GM12865 (cell line): Measurements from ENCODE around the gene DNMBP.
A peak's percentile ranks its signal among the peaks of the same experiment; 100 is the strongest.
"Not testable (repeated sequence)": the region's sequence is repeated elsewhere in the genome, so short reads cannot be mapped to it uniquely, and the experiment has no call there.

ENCODE experiments used
- DNase-seq: peaks from one replicate; pipeline ENCODE4 v3.0.0; 2010; ENCODE audit warnings: low read depth
- H3K4me3 ChIP-seq: 2 replicates; pipeline ENCODE4 v1.5.1; 2011; ENCODE audit warnings: mild to moderate bottlenecking, low read depth, low read length, control low read depth
- TF ChIP-seq, protein P1 (sequence below): IDR thresholded peaks from 2 replicates; pipeline ENCODE4 v1.5.1; 2011; ENCODE audit warnings: low read length, control low read depth, low read depth, inconsistent platforms; ENCODE audit not compliant: insufficient read depth; ENCODE audit errors: missing control alignments

DNMBP gene

GRCh38 chr10:99873846-99874245 lies 135.9 kb downstream of the DNMBP start:
- DNase-seq, result no peak
- no peak overlapping the region for H3K4me3 ChIP-seq
- TF ChIP-seq, protein P1, sequence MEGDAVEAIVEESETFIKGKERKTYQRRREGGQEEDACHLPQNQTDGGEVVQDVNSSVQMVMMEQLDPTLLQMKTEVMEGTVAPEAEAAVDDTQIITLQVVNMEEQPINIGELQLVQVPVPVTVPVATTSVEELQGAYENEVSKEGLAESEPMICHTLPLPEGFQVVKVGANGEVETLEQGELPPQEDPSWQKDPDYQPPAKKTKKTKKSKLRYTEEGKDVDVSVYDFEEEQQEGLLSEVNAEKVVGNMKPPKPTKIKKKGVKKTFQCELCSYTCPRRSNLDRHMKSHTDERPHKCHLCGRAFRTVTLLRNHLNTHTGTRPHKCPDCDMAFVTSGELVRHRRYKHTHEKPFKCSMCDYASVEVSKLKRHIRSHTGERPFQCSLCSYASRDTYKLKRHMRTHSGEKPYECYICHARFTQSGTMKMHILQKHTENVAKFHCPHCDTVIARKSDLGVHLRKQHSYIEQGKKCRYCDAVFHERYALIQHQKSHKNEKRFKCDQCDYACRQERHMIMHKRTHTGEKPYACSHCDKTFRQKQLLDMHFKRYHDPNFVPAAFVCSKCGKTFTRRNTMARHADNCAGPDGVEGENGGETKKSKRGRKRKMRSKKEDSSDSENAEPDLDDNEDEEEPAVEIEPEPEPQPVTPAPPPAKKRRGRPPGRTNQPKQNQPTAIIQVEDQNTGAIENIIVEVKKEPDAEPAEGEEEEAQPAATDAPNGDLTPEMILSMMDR, result no peak

- DNase-seq, result peak; percentile 24
- TF ChIP-seq, protein P1, result no peak
Measured at GRCh38 chr10:99872367-99873162, 137.2 kb downstream of the DNMBP start.

DNA sequence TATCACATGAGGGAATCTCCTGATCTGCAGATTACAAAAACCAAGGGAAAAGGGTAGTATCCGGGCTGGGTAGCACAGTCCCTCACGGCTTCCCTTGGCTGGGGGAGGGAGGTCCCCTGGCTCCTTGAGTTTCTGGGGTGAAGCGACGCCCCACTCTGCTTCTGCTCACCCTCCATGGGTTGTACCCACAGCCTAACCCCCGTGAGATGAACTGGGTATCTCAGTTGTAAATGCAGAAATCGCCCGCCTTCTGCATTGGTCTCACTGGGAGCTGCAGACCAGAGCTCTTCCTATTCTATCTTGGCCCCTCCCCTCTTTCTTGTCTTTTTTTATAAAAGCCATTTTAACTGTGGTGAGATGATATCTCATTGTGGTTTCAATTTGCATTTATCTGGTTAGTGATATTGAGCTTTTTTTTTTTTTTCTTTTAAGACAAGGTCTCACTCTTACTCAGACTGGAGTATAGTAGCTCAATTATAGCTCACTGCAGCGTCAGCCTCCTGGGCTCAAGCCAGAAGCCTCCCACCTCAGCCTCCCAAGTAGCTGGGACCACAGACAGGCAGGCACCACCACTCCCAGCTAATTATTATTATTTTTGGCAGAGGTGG lies 139.5 kb downstream of the DNMBP start:
- H3K4me3 ChIP-seq, result no peak overlapping the region
- peak; percentile 15 for DNase-seq
- TF ChIP-seq, protein P1, result no peak

More at GRCh38 chr10:99872367-99873162, 137.2 kb downstream of the DNMBP start:
- no peak overlapping the region for H3K4me3 ChIP-seq

GRCh38 chr10:99869581-99870122 lies 140.1 kb downstream of the DNMBP start:
- DNase-seq, result no peak
- no peak overlapping the region for H3K4me3 ChIP-seq
- TF ChIP-seq, protein P1, result no peak

GRCh38 chr10:99867250-99867649 lies 142.5 kb downstream of the DNMBP start:
- DNase-seq, H3K4me3 ChIP-seq: not testable (repeated sequence)

DNA sequence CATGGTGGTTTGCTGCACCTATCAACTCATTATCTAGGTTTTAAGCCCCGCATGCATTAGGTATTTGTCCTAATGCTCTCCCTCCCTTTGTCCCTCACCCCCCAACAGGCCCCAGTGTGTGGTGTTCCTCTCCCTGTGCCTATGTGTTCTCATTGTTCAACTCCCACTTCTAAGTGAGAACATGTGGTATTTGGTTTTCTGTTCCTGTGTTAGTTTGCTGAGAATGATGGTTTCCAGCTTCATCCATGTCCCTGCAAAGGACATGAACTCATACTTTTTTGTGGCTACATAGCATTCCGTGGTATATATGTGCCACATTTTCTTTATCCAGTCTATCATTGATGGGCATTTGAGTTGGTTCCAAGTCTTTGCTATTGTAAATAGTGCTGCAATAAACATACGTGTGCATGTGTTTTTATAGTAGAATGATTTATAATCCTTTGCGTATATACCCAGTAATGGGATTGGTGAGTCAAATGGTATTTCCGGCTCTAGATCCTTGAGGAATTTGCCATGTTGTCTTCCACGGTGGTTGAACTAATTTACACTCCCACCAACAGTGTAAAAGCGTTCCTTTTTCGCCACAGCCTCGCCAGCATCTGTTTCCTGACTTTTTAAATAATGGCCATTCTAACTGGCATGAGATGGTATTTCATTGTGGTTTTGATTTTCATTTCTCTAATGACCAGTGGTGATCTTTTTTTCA lies 146.1 kb downstream of the DNMBP start:
- H3K4me3 ChIP-seq, DNase-seq: not testable (repeated sequence)

- TF ChIP-seq, protein P1, result no peak
- DNase-seq, result no peak
- no peak overlapping the region for H3K4me3 ChIP-seq
Measured at GRCh38 chr10:99860466-99860865, 149.3 kb downstream of the DNMBP start.
